Esophagus squamous epithelium (tissue), 5 donors: ENCODE data around the gene NUBP2. TPM values are rescaled to one million over a fixed set of nuclear protein-coding genes. Genes with fewer than 3 reads are reported as not detected.
"Not testable (repeated sequence)": the region's sequence is repeated elsewhere in the genome, so short reads cannot be mapped to it uniquely, and the experiment has no call there.

Experiments used
- DNase-seq: peaks from one replicate; lab custom pipeline; 2025; lab: John Stamatoyannopoulos, UW
- H3K27ac ChIP-seq, 4 donors: fragments of 200-600 bp; sonication (generic); one replicate each; pipeline ENCODE4 v1.5.1; 2016 to 2019; ENCODE audit warnings: mild to moderate bottlenecking in 1 of 4
- H3K27me3 ChIP-seq, 4 donors: fragments of 200-600 bp; sonication (generic); 1 replicate in 3 of 4; 2 replicates in 1 of 4; pipeline versions ENCODE4 v1.5.1 to v1.6.0; 2017 to 2021; ENCODE audit warnings: antibody characterized with exemption in 1 of 4
- H3K36me3 ChIP-seq, 3 donors: fragments of 200-600 bp; sonication (generic); one replicate each; pipeline ENCODE4 v1.5.1; 2016 to 2019
- H3K4me1 ChIP-seq, 3 donors: fragments of 200-600 bp; sonication (generic); one replicate each; pipeline ENCODE4 v1.5.1; 2017 to 2019
- H3K4me3 ChIP-seq, 4 donors: fragments of 200-600 bp; sonication (generic); 1 replicate in 3 of 4; 2 replicates in 1 of 4; pipeline ENCODE4 v1.5.1; 2016 to 2019; ENCODE audit warnings: mild to moderate bottlenecking in 2 of 4, moderate library complexity in 1 of 4
- H3K9me3 ChIP-seq, 3 donors: fragments of 200-600 bp; sonication (generic); one replicate each; pipeline ENCODE4 v1.5.1; 2016 to 2019
- CTCF ChIP-seq, 6 experiments: fragments of 450-650 bp in 4 of 6; fragments of 200-600 bp in 2 of 6; sonication (generic) in 2 of 6; IDR thresholded peaks; one replicate each; pipeline ENCODE4 v1.5.1; 2016 to 2019; ENCODE audit warnings: antibody characterized with exemption in 6 of 6, mild to moderate bottlenecking in 4 of 6, moderate library complexity in 4 of 6
- POLR2A ChIP-seq, 4 donors: fragments of 450-650 bp; IDR thresholded peaks; one replicate each; pipeline ENCODE4 v1.6.1; 2017; ENCODE audit warnings: antibody characterized with exemption in 4 of 4, mild to moderate bottlenecking in 4 of 4, moderate library complexity in 3 of 4
- WGBS, 2 donors: methylation state at CpG; one replicate each; pipeline ENCODE4 v1.1.5; 2018; 5-methylcytosine and 5-hydroxymethylcytosine counted together
- intact Hi-C: fragments of 100-400 bp; cut with DNase I; formaldehyde crosslinking; loops from one replicate; pipeline ENCODE4 v1.15.0; 2022
- total RNA-seq, 4 donors: library from RNA; depleted of rRNA; stranded (reverse); fragments of >200 nt; gene quantifications; one replicate each; pipeline ENCODE4 v1.1.0, GENCODE V29; 2016
- donor health status: DM: yes; HTN: yes; CAD: no.

Gene NUBP2
- total RNA-seq, 4 donors from 2014 or later, result 71.4 to 91.5 (median 79.5) TPM

GRCh38 chr16:1794908-1795666 lies 12.3 kb downstream of the NUBP2 start:
- Histone ChIP-seq H3K4me3 (no peak overlapping the region), H3K27ac (no peak overlapping the region), H3K27me3 (no peaks in the 10 kb centered on the region), H3K4me1 (peaks cover 0 to 12% (median 0%) of the 10 kb centered on the region in 3 donors), H3K36me3 (peaks cover 0 to 26% (median 0%) of the 10 kb centered on the region in 3 donors), H3K9me3 (peaks cover 0 to 15% (median 0%) of the 10 kb centered on the region in 3 donors)
- WGBS, 2 donors, result 94 to 98% methylated on average over 7 to 13 of the region's 32 CpGs
- TF ChIP-seq CTCF (IDR thresholded peaks at IDR 0.05), result no peak
- TF ChIP-seq POLR2A (IDR thresholded peaks at IDR 0.05), result no peak
- intact Hi-C loops, result no loop called here
- DNase-seq, result no peak

GRCh38 chr16:1799263-1799662 lies 16.5 kb downstream of the NUBP2 start:
- H3K4me3 ChIP-seq, H3K27ac ChIP-seq, intact Hi-C loops, H3K4me1 ChIP-seq, H3K27me3 ChIP-seq, DNase-seq, H3K36me3 ChIP-seq: not testable (repeated sequence)
- H3K9me3 ChIP-seq, result peaks cover 0 to 15% (median 0%) of the 10 kb centered on the region in 3 donors
- WGBS, 2 donors, result 81 to 84% methylated on average over 5 of the region's 5 CpGs

GRCh38 chr16:1800701-1801100 lies 17.9 kb downstream of the NUBP2 start:
- H3K4me1 ChIP-seq, result no peaks in the 10 kb centered on the region
- no peaks in the 10 kb centered on the region for H3K36me3 ChIP-seq
- H3K27ac ChIP-seq, result no peak overlapping the region
- no peak overlapping the region for H3K4me3 ChIP-seq
- no peak for DNase-seq
- peaks cover 0 to 15% (median 0%) of the 10 kb centered on the region in 3 donors for H3K9me3 ChIP-seq
- H3K27me3 ChIP-seq, result no peaks in the 10 kb centered on the region
- intact Hi-C loops, result no loop called here
- no peak for TF ChIP-seq CTCF (IDR thresholded peaks at IDR 0.05)
- TF ChIP-seq POLR2A (IDR thresholded peaks at IDR 0.05), result no peak
- WGBS, 2 donors, result 77 to 83% methylated on average over 10 of the region's 10 CpGs

- Histone ChIP-seq H3K4me3 (no peak overlapping the region), H3K36me3 (peaks cover 11 to 54% (median 11%) of the 10 kb centered on the region in 3 donors), H3K4me1 (peaks cover 0 to 5% (median under 1%) of the 10 kb centered on the region in 3 donors), H3K9me3 (no peaks in the 10 kb centered on the region), H3K27ac (no peak overlapping the region), H3K27me3 (no peaks in the 10 kb centered on the region)
- no peak for DNase-seq
- WGBS, 2 donors, result 87 to 92% methylated on average over 9 to 10 of the region's 10 CpGs
- intact Hi-C loops, result no loop called here
- no peak for TF ChIP-seq POLR2A (IDR thresholded peaks at IDR 0.05)
- TF ChIP-seq CTCF (IDR thresholded peaks at IDR 0.05), result no peak
Measured at GRCh38 chr16:1807626-1808025, 24.9 kb downstream of the NUBP2 start.

GRCh38 chr16:1808691-1809090 lies 25.9 kb downstream of the NUBP2 start:
- WGBS, 2 donors, result 75 to 93% methylated on average over 4 to 5 of the region's 18 CpGs
- no peak for DNase-seq
- Histone ChIP-seq H3K36me3 (peaks cover 11 to 56% (median 11%) of the 10 kb centered on the region in 3 donors), H3K27me3 (no peaks in the 10 kb centered on the region), H3K9me3 (no peaks in the 10 kb centered on the region), H3K27ac (no peak overlapping the region), H3K4me3 (no peak overlapping the region), H3K4me1 (peaks cover 0 to 11% (median 6%) of the 10 kb centered on the region in 3 donors)
- intact Hi-C loops, result no loop called here
- TF ChIP-seq POLR2A (IDR thresholded peaks at IDR 0.05), result no peak
- no peak for TF ChIP-seq CTCF (IDR thresholded peaks at IDR 0.05)
